Measurements from ENCODE around the gene CD300LG.
"Not testable (repeated sequence)": the region's sequence is repeated elsewhere in the genome, so short reads cannot be mapped to it uniquely, and the experiment has no call there.

The CD300LG gene

GRCh38 chr17:43846963-43847371 lies at the start of gene CD300LG:
TSS of gene CD300LG (plus strand) at chr17:43847176. CDS start at chr17:43847217, 41 bp downstream.
- DNase-seq = no peak

- not testable (repeated sequence) for DNase-seq
Measured at GRCh38 chr17:43798024-43798423, 49.0 kb upstream of the CD300LG start.

- DNase-seq = no peak
Measured at GRCh38 chr17:43799047-43799446, 47.9 kb upstream of the CD300LG start.

GRCh38 chr17:43800736-43801135 lies 46.2 kb upstream of the CD300LG start:
- DNase-seq = no peak

- DNase-seq = no peak
Measured at GRCh38 chr17:43801844-43802243, 45.1 kb upstream of the CD300LG start.

- DNase-seq = no peak
Measured at GRCh38 chr17:43803758-43804157, 43.2 kb upstream of the CD300LG start.

- DNase-seq = no peak
Measured at GRCh38 chr17:43805117-43805516, 41.9 kb upstream of the CD300LG start.

GRCh38 chr17:43808076-43808475 lies 38.9 kb upstream of the CD300LG start:
- DNase-seq = no peak

GRCh38 chr17:43809121-43809520 lies 37.9 kb upstream of the CD300LG start:
- DNase-seq = no peak

GRCh38 chr17:43810226-43810715 lies 36.7 kb upstream of the CD300LG start:
- no peak for DNase-seq

- no peak for DNase-seq
Measured at GRCh38 chr17:43810823-43811222, 36.2 kb upstream of the CD300LG start.

GRCh38 chr17:43812396-43813265 lies 34.3 kb upstream of the CD300LG start:
- no peak for DNase-seq

GRCh38 chr17:43813386-43813785 lies 33.6 kb upstream of the CD300LG start:
- DNase-seq = no peak

GRCh38 chr17:43814026-43814425 lies 33.0 kb upstream of the CD300LG start:
- no peak for DNase-seq

- no peak for DNase-seq
Measured at GRCh38 chr17:43814714-43815113, 32.3 kb upstream of the CD300LG start.

GRCh38 chr17:43816336-43817320 lies 30.3 kb upstream of the CD300LG start:
- no peak for DNase-seq

GRCh38 chr17:43817826-43818225 lies 29.1 kb upstream of the CD300LG start:
- no peak for DNase-seq

GRCh38 chr17:43818966-43819365 lies 28.0 kb upstream of the CD300LG start:
- no peak for DNase-seq

- no peak for DNase-seq
Measured at GRCh38 chr17:43820759-43821158, 26.2 kb upstream of the CD300LG start.

- DNase-seq = no peak
Measured at GRCh38 chr17:43822570-43823190, 24.3 kb upstream of the CD300LG start.

- no peak for DNase-seq
Measured at GRCh38 chr17:43823350-43824084, 23.5 kb upstream of the CD300LG start.

- no peak for DNase-seq
Measured at GRCh38 chr17:43825567-43825966, 21.4 kb upstream of the CD300LG start.

Data from left hindlimb (tissue), 1 donor.